ENCODE data around the gene PPARA.
"Not testable (repeated sequence)": the region's sequence is repeated elsewhere in the genome, so short reads cannot be mapped to it uniquely, and the experiment has no call there.

Gene PPARA

GRCh38 chr22:46128606-46129005 is 21.7 kb upstream of the PPARA start:
- no peak for DNase-seq

GRCh38 chr22:46129390-46130041 is 20.8 kb upstream of the PPARA start:
- no peak for DNase-seq

- DNase-seq = no peak
These were observed 19.2 kb upstream of the PPARA start for GRCh38 chr22:46131151-46131587.

- DNase-seq = not testable (repeated sequence)
These were observed 18.0 kb upstream of the PPARA start for GRCh38 chr22:46132193-46132829.

- no peak for DNase-seq
These were observed 17.3 kb upstream of the PPARA start for GRCh38 chr22:46132830-46133587.

- no peak for DNase-seq
These were observed 16.8 kb upstream of the PPARA start for GRCh38 chr22:46133588-46133855.

GRCh38 chr22:46134111-46134705 is 16.1 kb upstream of the PPARA start:
- DNase-seq = no peak

- DNase-seq = no peak
These were observed 14.5 kb upstream of the PPARA start for GRCh38 chr22:46135611-46136485.

GRCh38 chr22:46136486-46137217 is 13.7 kb upstream of the PPARA start:
- DNase-seq = no peak

- no peak for DNase-seq
These were observed 13.0 kb upstream of the PPARA start for GRCh38 chr22:46137218-46137766.

- no peak for DNase-seq
These were observed 12.1 kb upstream of the PPARA start for GRCh38 chr22:46138058-46138797.

- not testable (repeated sequence) for DNase-seq
These were observed 10.9 kb upstream of the PPARA start for GRCh38 chr22:46139417-46139816.

- DNase-seq = no peak
These were observed 10.4 kb upstream of the PPARA start for GRCh38 chr22:46139895-46140350.

GRCh38 chr22:46140989-46141928 is 9.1 kb upstream of the PPARA start:
- DNase-seq = no peak

GRCh38 chr22:46142548-46143490 is 7.5 kb upstream of the PPARA start:
- DNase-seq = no peak

- no peak for DNase-seq
These were observed 6.7 kb upstream of the PPARA start for GRCh38 chr22:46143491-46144147.

GRCh38 chr22:46145361-46145851 is 4.9 kb upstream of the PPARA start:
- DNase-seq = no peak

GRCh38 chr22:46145896-46146295 is 4.4 kb upstream of the PPARA start:
- no peak for DNase-seq
